ENCODE measurements around the gene LYPD6. TPM values are rescaled to one million over a fixed set of nuclear protein-coding genes. Genes with fewer than 3 reads are reported as not detected.

LYPD6 gene
- total RNA-seq, 4 donors from 2014 or later = 0.79 to 1.2 (median 1.1) TPM; not detected in 1

DNA sequence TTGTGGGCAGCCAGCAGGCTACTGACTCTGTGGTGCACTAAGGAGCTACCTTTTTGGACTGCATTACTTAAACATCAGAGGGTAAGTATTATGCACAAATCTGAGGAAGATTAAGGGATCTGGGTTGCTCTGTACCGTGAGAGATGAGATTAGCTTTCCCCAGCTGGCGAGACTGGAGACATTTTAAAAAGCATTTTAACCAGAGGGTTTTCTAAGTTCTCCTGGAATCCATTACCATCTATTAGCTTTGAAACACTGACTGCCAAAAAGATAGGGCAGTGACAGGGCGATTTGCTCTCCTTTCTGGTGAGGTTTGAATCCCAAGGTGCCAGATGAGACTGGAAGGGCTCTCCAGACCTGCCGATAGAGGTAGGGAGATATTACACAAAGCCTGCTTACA is 63.2 kb downstream of the LYPD6 start:
- no peak for DNase-seq (ENCODE audit: low spot score in 2 of 2)
- no peak overlapping the region for H3K4me3 ChIP-seq (ENCODE audit: low read depth, poor library complexity, severe bottlenecking)
- intact Hi-C loops (cut with DNase I; ENCODE audit: low total_unique reads) = no loop called here
- no peak for TF ChIP-seq POLR2A (IDR thresholded peaks at IDR 0.05)
- TF ChIP-seq, protein P1, sequence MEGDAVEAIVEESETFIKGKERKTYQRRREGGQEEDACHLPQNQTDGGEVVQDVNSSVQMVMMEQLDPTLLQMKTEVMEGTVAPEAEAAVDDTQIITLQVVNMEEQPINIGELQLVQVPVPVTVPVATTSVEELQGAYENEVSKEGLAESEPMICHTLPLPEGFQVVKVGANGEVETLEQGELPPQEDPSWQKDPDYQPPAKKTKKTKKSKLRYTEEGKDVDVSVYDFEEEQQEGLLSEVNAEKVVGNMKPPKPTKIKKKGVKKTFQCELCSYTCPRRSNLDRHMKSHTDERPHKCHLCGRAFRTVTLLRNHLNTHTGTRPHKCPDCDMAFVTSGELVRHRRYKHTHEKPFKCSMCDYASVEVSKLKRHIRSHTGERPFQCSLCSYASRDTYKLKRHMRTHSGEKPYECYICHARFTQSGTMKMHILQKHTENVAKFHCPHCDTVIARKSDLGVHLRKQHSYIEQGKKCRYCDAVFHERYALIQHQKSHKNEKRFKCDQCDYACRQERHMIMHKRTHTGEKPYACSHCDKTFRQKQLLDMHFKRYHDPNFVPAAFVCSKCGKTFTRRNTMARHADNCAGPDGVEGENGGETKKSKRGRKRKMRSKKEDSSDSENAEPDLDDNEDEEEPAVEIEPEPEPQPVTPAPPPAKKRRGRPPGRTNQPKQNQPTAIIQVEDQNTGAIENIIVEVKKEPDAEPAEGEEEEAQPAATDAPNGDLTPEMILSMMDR (IDR thresholded peaks at IDR 0.05) = no peak
- WGBS, 2 donors = 87 to 91% methylated on average over 4 of the region's 4 CpGs

DNA sequence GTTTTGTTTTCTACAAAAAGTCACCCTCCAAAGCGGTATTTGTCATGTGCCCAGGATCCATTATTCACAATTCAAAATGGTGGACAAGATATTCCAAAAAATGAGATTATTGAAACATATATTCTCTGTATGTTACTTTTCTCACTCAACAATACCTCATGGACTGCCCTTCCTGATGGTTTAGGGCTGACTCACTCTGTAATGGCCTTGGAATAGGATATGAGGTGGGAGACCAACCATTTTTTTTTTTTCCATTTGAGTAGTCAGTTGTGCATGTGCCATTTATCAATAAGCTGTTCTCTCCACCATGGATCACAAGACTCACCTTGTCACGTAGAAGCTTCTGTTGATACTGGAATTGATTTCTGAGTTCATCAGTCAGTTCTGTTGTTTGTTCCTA is 64.5 kb downstream of the LYPD6 start:
- 96 to 98% methylated on average over 2 of the region's 2 CpGs for WGBS, 2 donors
- TF ChIP-seq, protein P1 (IDR thresholded peaks at IDR 0.05) = no peak
- TF ChIP-seq POLR2A (IDR thresholded peaks at IDR 0.05) = no peak
- intact Hi-C loops (cut with DNase I; ENCODE audit: low total_unique reads) = no loop called here
- DNase-seq (ENCODE audit: low spot score in 2 of 2) = no peak
- H3K4me3 ChIP-seq (ENCODE audit: low read depth, poor library complexity, severe bottlenecking) = no peak overlapping the region

DNA sequence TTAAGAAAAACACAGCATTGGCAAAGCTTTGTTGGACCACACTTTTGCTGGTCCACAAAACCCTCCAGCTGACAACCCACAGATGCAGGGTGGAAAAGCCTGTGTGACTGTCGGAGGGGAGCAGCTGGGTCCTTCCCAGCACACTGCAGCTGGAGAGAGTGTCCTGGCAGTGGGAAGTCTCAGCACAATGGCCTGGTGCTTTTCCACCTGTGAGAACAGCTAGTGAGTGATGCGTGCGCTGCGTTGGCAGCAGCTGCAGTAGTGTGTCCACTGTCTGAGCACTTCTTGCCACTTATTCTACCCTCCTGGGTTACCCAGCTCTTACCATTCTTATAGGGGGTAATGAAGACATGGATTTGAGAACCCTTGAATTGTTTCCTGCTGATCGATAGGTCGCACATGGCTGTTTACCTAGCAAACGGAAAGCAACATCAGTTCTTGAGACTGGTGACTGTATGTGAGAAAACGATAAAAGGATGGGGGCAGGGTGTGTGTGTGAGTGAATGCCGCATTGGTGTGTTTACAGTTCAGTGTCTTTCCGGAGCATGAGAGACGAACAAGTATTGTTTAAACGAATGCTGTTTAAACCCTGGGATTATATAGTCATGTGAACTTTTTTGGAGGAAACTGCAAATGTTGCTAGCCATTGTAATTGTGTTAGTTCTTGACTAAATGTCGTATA is 69.7 kb downstream of the LYPD6 start:
- intact Hi-C loops (cut with DNase I; ENCODE audit: low total_unique reads) = no loop called here
- TF ChIP-seq POLR2A (IDR thresholded peaks at IDR 0.05) = no peak
- TF ChIP-seq, protein P1 (IDR thresholded peaks at IDR 0.05) = no peak
- no peak for DNase-seq (ENCODE audit: low spot score in 2 of 2)
- H3K4me3 ChIP-seq (ENCODE audit: low read depth, poor library complexity, severe bottlenecking) = no peak overlapping the region
- WGBS, 2 donors = 90 to 91% methylated on average over 13 of the region's 13 CpGs

DNA sequence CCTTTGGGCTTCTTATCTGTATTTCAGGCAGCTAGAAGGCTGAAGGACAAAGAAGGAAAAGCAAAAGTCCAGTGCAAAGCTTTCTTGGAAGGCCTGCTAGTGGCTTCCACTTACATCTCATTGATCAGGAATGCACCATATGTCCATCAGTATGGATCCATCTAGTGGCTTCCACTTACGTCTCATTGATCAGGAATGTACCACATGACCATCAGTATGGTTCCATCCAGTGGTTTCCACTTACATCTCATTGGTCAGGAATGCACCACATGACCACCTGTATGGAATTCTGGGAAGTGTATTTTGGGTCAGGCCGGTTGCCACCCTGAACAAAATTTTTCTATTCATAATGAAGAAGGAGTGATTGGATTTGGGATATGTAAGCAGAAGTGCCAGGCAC is 70.6 kb downstream of the LYPD6 start:
- no peak for DNase-seq (ENCODE audit: low spot score in 2 of 2)
- intact Hi-C loops (cut with DNase I; ENCODE audit: low total_unique reads) = no loop called here
- WGBS, 2 donors = 90 to 100% methylated on average over 2 of the region's 2 CpGs
- TF ChIP-seq, protein P1 (IDR thresholded peaks at IDR 0.05) = no peak
- TF ChIP-seq POLR2A (IDR thresholded peaks at IDR 0.05) = no peak
- no peak overlapping the region for H3K4me3 ChIP-seq (ENCODE audit: low read depth, poor library complexity, severe bottlenecking)

DNA sequence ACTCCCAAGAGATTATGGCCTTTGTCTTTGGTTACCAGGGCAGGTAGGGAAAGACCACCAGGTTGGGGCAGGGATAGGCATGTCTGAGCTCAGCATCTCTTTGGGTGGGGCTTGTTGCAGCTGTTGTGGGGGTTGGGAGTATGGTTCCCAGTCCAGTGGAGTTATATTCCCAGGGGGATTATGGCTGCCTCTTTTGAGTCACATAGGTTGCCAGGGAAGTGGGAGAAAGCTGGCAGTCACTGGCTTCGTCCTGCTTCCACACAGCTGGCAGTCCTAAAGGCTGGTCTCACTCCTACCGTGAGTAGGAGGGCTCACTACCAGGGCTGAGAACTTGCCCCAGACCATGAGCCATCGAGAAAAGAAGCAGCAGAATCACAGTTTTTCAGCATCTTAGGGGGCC is 79.1 kb downstream of the LYPD6 start:
- WGBS, 2 donors = 72 to 92% methylated on average over 3 of the region's 3 CpGs
- TF ChIP-seq, protein P1 (IDR thresholded peaks at IDR 0.05) = no peak
- no peak for TF ChIP-seq POLR2A (IDR thresholded peaks at IDR 0.05)
- intact Hi-C loops (cut with DNase I; ENCODE audit: low total_unique reads) = no loop called here
- no peak overlapping the region for H3K4me3 ChIP-seq (ENCODE audit: low read depth, poor library complexity, severe bottlenecking)
- no peak for DNase-seq (ENCODE audit: low spot score in 2 of 2)
